ENCODE measurements around the gene ZNF609.
"Not testable (repeated sequence)": the region's sequence is repeated elsewhere in the genome, so short reads cannot be mapped to it uniquely, and the experiment has no call there.

ZNF609 gene

GRCh38 chr15:64630396-64631107 is 170.2 kb downstream of the ZNF609 start:
- FAIRE-seq, result no peak

- not testable (repeated sequence) for FAIRE-seq
Measured at GRCh38 chr15:64632639-64633038, 172.3 kb downstream of the ZNF609 start.

GRCh38 chr15:64633332-64633731 is 173.0 kb downstream of the ZNF609 start:
- FAIRE-seq, result no peak

- no peak for FAIRE-seq
Measured at GRCh38 chr15:64634027-64634426, 173.6 kb downstream of the ZNF609 start.

GRCh38 chr15:64634576-64635498 is 174.5 kb downstream of the ZNF609 start:
- no peak for FAIRE-seq

GRCh38 chr15:64635499-64636495 is 175.4 kb downstream of the ZNF609 start:
- no peak for FAIRE-seq

GRCh38 chr15:64636556-64636955 is 176.2 kb downstream of the ZNF609 start:
- FAIRE-seq, result no peak

- no peak for FAIRE-seq
Measured at GRCh38 chr15:64637412-64637811, 177.0 kb downstream of the ZNF609 start.

- FAIRE-seq, result not testable (repeated sequence)
Measured at GRCh38 chr15:64639744-64640143, 179.4 kb downstream of the ZNF609 start.

GRCh38 chr15:64640146-64640871 is 179.9 kb downstream of the ZNF609 start:
- no peak for FAIRE-seq

- peak; percentile 47 for FAIRE-seq
Measured at GRCh38 chr15:64642875-64643274, 182.5 kb downstream of the ZNF609 start.

- no peak for FAIRE-seq
Measured at GRCh38 chr15:64643685-64644084, 183.3 kb downstream of the ZNF609 start.

- not testable (repeated sequence) for FAIRE-seq
Measured at GRCh38 chr15:64644811-64645210, 184.4 kb downstream of the ZNF609 start.

GRCh38 chr15:64645995-64646394 is 185.6 kb downstream of the ZNF609 start:
- FAIRE-seq, result no peak

GRCh38 chr15:64647367-64647766 is 187.0 kb downstream of the ZNF609 start:
- no peak for FAIRE-seq

- no peak for FAIRE-seq
Measured at GRCh38 chr15:64650552-64650951, 190.2 kb downstream of the ZNF609 start.

- no peak for FAIRE-seq
Measured at GRCh38 chr15:64651601-64652191, 191.3 kb downstream of the ZNF609 start.

GRCh38 chr15:64653757-64654156 is 193.4 kb downstream of the ZNF609 start:
- FAIRE-seq, result no peak

- no peak for FAIRE-seq
Measured at GRCh38 chr15:64656508-64656907, 196.1 kb downstream of the ZNF609 start.

GRCh38 chr15:64665179-64665578 is 204.8 kb downstream of the ZNF609 start:
- no peak for FAIRE-seq

- no peak for FAIRE-seq
Measured at GRCh38 chr15:64667736-64668161, 207.4 kb downstream of the ZNF609 start.
